ENCODE data around the gene CCDC180.

DNA sequence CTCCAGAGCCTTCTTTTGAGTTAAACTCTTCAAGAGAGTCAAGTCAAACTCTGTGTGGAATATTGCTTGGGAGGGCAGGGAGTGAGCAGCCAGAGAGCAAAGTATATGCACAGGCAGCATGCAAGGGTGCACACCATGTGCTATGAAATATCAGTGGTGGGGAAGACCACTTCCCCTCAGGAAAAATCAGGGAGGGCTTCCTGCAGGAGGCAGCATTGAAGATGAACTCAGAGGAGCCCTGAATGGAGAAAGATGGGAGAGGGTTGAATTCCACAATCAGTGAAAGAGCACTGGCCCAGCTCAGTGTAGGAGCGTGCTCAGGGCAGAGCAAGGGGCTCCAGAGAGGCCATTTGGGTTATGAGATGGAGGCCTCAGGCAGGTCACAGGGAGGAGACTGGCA lies 41.9 kb downstream of the CCDC180 start:
- TF ChIP-seq POLR2AphosphoS5 (IDR thresholded peaks at IDR 0.05; ENCODE audit: low read depth, low read length) (no peak), RAD21 (IDR thresholded peaks at IDR 0.05; ENCODE audit: low read depth) (no peak), EZH2 (IDR thresholded peaks at IDR 0.05) (no peak), POLR2A (IDR thresholded peaks at IDR 0.05; ENCODE audit: borderline replicate concordance, extremely low read depth, insufficient read depth, insufficient read length) (no peak), EZH2phosphoT487 (IDR thresholded peaks at IDR 0.05; ENCODE audit: borderline replicate concordance) (no peak), MAX (IDR thresholded peaks at IDR 0.05) (no peak)
- TF ChIP-seq, protein P1, sequence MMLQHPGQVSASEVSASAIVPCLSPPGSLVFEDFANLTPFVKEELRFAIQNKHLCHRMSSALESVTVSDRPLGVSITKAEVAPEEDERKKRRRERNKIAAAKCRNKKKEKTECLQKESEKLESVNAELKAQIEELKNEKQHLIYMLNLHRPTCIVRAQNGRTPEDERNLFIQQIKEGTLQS (IDR thresholded peaks at IDR 0.05) = no peak
- TF ChIP-seq, protein P2, sequence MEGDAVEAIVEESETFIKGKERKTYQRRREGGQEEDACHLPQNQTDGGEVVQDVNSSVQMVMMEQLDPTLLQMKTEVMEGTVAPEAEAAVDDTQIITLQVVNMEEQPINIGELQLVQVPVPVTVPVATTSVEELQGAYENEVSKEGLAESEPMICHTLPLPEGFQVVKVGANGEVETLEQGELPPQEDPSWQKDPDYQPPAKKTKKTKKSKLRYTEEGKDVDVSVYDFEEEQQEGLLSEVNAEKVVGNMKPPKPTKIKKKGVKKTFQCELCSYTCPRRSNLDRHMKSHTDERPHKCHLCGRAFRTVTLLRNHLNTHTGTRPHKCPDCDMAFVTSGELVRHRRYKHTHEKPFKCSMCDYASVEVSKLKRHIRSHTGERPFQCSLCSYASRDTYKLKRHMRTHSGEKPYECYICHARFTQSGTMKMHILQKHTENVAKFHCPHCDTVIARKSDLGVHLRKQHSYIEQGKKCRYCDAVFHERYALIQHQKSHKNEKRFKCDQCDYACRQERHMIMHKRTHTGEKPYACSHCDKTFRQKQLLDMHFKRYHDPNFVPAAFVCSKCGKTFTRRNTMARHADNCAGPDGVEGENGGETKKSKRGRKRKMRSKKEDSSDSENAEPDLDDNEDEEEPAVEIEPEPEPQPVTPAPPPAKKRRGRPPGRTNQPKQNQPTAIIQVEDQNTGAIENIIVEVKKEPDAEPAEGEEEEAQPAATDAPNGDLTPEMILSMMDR (IDR thresholded peaks at IDR 0.05 in 2 of 3, conservative IDR thresholded peaks at IDR 0.05 in 1 of 3; ENCODE audit: borderline replicate concordance in 1 of 3, insufficient read depth in 1 of 3, low read depth in 2 of 3, low read length in 2 of 3) = no peak

Data from HCT116 (cell line).